Measurements from ENCODE around the gene ZDHHC1.

Gene ZDHHC1

GRCh38 chr16:67346341-67346740, 69.9 kb downstream of the ZDHHC1 start:
- no peak for TF ChIP-seq CTCF (IDR thresholded peaks at IDR 0.05; ENCODE audit: low read depth, low read length)
- no peak for DNase-seq (ENCODE audit: extremely low read depth, low read depth)

GRCh38 chr16:67345401-67345800, 70.9 kb downstream of the ZDHHC1 start:
- no peak for DNase-seq (ENCODE audit: extremely low read depth, low read depth)
- TF ChIP-seq CTCF (IDR thresholded peaks at IDR 0.05; ENCODE audit: low read depth, low read length): no peak

Data from AG09319 (cell line).